Measurements from ENCODE around the gene RMP24.

DNA sequence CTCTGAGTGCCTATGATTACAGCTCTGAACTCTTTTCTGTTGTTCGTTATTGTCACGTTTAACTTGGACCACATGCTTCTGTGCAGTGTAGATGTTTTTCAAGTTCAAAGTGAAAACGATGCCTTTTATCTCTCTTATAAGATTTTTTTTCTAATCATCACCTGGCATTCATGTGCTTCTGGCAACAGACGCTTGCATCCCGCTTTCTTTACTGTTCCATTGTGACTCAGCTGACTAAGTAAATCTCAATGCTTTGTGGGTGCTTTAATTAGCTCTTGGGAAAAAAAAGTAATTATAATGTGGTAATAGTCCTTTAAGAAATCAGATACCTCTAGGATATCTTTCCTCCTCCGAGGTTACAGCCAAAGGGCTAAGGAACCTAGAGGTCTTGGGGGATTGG lies 31.2 kb upstream of the RMP24 start:
- TF ChIP-seq POLR2A (IDR thresholded peaks at IDR 0.05): no peak
- TF ChIP-seq, protein P1, sequence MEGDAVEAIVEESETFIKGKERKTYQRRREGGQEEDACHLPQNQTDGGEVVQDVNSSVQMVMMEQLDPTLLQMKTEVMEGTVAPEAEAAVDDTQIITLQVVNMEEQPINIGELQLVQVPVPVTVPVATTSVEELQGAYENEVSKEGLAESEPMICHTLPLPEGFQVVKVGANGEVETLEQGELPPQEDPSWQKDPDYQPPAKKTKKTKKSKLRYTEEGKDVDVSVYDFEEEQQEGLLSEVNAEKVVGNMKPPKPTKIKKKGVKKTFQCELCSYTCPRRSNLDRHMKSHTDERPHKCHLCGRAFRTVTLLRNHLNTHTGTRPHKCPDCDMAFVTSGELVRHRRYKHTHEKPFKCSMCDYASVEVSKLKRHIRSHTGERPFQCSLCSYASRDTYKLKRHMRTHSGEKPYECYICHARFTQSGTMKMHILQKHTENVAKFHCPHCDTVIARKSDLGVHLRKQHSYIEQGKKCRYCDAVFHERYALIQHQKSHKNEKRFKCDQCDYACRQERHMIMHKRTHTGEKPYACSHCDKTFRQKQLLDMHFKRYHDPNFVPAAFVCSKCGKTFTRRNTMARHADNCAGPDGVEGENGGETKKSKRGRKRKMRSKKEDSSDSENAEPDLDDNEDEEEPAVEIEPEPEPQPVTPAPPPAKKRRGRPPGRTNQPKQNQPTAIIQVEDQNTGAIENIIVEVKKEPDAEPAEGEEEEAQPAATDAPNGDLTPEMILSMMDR (IDR thresholded peaks at IDR 0.05): no peak
